Measurements from ENCODE around the gene H3-3A.

DNA sequence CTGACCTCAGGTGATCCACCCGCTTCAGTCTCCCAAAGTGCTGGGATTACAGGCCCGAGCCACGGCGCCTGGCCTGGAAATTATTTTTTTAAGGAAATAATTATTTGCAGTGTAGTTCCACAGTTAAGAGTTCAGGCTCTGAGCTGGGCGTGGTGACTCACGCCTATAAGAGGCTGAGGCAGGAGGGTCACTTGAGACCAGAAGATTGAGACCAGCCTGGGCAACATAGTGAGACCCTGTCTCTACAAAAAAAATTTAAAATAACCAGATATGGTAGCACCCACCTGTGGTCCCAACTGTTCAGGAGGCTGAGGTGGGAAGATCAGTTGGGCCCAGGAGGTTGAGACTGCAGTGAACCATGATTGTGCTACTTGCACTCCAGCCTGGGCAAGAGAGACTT lies 13.9 kb downstream of the H3-3A start:
- TF ChIP-seq CTCF (IDR thresholded peaks at IDR 0.05; ENCODE audit: low read depth, low read length, missing input control) (no peak), MAX (IDR thresholded peaks at IDR 0.05) (no peak), JUND (IDR thresholded peaks at IDR 0.05) (no peak), HNF4G (IDR thresholded peaks at IDR 0.05) (no peak), RXRA (IDR thresholded peaks at IDR 0.05) (no peak), EGR1 (IDR thresholded peaks at IDR 0.05; ENCODE audit: low read depth in 2 of 2) (no peak), YY1 (IDR thresholded peaks at IDR 0.05) (no peak), TAF1 (conservative IDR thresholded peaks at IDR 0.05) (no peak)
- TF ChIP-seq, protein P1, sequence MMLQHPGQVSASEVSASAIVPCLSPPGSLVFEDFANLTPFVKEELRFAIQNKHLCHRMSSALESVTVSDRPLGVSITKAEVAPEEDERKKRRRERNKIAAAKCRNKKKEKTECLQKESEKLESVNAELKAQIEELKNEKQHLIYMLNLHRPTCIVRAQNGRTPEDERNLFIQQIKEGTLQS (IDR thresholded peaks at IDR 0.05) = no peak
- TF ChIP-seq, protein P2, sequence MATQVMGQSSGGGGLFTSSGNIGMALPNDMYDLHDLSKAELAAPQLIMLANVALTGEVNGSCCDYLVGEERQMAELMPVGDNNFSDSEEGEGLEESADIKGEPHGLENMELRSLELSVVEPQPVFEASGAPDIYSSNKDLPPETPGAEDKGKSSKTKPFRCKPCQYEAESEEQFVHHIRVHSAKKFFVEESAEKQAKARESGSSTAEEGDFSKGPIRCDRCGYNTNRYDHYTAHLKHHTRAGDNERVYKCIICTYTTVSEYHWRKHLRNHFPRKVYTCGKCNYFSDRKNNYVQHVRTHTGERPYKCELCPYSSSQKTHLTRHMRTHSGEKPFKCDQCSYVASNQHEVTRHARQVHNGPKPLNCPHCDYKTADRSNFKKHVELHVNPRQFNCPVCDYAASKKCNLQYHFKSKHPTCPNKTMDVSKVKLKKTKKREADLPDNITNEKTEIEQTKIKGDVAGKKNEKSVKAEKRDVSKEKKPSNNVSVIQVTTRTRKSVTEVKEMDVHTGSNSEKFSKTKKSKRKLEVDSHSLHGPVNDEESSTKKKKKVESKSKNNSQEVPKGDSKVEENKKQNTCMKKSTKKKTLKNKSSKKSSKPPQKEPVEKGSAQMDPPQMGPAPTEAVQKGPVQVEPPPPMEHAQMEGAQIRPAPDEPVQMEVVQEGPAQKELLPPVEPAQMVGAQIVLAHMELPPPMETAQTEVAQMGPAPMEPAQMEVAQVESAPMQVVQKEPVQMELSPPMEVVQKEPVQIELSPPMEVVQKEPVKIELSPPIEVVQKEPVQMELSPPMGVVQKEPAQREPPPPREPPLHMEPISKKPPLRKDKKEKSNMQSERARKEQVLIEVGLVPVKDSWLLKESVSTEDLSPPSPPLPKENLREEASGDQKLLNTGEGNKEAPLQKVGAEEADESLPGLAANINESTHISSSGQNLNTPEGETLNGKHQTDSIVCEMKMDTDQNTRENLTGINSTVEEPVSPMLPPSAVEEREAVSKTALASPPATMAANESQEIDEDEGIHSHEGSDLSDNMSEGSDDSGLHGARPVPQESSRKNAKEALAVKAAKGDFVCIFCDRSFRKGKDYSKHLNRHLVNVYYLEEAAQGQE (IDR thresholded peaks at IDR 0.05) = no peak

Data from liver (tissue), 3 donors.